ENCODE results near the gene AFG1L.
"Not testable (repeated sequence)": the region's sequence is repeated elsewhere in the genome, so short reads cannot be mapped to it uniquely, and the experiment has no call there.

The AFG1L gene

GRCh38 chr6:108523697-108524096 lies 228.8 kb downstream of the AFG1L start:
- DNase-seq (ENCODE audit: low spot score): no peak

DNA sequence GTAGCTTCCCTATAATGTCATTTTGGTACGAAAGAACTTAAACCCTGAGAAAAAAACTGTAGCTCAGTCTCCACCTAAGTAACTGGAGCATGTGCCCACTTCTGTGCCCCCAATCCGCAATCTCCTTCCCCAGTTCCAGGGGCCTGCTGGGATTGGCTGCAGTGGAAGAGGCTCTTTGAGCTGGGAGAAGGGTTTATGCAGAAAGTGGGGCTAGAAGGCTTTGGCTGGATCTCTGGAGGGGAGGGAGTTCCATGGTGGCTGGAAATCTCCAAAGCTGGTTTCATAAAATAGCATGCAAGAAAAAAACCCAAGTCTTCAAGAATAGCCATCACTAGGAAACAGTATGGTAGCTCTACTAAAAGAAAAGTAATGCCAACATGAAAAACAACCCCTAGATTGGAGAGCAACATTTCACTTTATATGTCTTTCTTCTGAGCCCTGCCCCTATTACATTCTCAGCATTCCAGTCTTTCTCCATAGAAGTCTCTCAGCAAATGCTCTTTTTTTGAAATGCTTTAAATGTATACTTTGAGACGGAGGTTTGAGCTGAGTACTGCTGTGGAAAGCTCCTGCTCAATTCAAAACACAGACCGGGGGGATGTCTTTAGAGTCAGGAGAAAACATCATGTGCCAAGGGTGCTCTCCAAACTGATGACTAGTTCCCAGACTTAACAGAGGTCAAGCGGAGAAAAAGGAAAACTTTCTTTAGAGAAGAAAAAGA lies 229.8 kb downstream of the AFG1L start:
- DNase-seq (ENCODE audit: low spot score): no peak

DNA sequence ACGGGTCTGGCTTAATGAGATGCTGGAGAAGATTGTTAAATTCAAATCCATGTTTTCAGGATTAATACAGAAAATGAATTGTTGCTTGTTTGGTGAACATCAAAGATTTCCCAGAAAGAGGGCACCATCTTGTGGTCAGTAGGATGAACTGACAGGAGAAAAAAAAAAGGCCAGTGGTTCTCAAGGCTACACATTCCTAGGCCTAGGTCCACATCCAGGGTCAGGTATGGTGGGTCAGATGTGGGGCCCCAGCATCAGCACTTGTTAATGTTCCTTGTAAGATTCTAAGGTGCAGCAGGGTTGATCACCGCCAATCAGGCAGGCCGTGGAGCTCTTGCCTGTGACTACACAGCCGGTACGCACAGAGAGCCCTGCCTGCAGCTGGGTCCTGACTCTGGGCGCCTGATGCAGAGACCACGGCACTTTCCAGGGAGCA lies 231.9 kb downstream of the AFG1L start:
- peak; percentile 58 for DNase-seq (ENCODE audit: low spot score)

DNA sequence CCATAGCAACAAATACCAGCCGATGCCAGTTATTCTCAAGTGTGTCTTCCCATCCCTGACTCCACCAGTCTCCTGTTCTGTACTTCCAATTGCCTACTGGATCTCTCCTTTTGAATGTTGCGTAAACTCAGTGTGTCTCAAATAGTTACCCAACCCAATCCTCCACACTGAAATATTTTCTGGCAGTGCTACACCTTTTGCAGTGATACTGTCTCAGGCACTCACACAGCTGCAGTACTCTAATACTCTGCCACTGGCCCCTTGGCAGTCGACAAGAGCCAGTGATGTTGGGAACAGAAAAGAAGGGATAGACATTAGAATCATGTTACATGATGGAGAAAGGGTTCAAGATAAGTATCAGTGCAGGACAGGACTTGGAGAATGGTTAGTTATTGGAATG lies 234.0 kb downstream of the AFG1L start:
- no peak for DNase-seq (ENCODE audit: low spot score)

- DNase-seq (ENCODE audit: low spot score): no peak
Observed at GRCh38 chr6:108531332-108531731, 236.5 kb downstream of the AFG1L start.

- DNase-seq (ENCODE audit: low spot score): no peak
Observed at GRCh38 chr6:108535114-108535742, 240.4 kb downstream of the AFG1L start.

DNA sequence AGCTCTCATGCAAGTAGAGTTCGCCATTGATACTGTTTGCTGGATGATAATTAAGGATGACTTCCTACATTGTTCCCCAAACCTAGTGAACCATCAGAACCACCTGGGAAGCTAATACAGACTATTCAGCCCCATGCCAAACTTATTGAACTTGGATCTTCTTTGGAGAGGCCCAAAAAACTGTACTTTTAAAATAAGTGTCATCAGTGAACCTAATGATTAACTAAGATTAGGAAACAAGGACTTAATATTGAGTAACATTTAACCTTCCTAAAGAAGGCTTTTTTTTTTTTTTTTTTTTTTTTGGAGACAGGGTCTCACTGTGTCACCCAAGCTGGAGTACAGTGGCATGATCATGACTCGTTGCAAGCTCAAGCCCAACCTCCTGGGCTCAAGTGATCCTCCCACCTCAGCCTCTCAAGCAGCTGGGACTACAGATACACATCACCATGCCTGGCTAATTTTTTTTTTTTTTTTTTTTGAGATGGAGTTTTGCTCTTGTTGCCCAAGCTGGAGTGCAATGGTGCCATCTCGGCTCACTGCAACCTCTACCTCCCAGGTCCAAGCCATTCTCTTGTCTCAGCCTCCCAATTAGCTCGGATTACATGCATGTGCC lies 241.2 kb downstream of the AFG1L start:
- not testable (repeated sequence) for DNase-seq (ENCODE audit: low spot score)

DNA sequence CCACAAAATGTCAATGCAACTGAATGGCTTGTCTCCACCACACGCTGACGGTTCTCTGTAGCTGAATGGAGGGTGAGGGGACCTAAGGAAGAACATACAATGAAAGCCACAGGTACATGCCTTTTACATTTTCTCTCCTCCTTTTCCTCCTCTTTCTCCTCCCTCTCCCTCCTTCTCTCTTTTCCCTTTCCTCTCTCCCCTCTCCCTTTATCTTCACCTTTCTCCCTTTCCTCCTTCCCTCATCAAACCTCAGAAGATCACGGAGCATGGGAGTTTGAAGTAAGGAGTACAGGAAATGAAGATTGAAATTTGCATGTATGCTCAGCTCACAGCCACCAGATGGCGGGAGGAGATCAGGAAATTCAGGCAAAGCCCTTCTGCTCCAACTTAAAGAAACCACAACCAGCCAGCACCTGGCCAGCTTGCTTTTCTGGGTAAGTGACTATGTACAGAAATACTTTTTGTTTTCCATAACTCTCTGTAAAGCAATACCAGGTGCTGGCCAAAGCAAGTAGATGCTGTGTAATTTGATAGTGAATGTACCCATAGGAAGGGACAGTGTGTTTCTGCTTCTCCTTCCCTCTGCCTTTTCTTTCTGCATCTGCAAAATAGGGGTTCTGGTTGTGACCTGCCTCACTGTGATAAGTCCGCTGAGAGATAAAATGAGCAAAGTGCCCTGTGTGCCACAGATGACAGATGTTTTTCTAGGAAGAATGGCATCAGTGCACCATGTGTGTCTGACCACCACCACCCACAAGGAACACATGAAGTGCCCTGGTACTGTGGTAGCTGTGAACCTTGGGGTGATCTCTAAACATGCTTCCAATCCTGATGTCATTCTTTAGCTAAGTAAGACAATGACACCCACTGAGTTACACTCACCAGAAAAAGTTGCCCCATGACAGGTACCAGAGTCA lies 247.2 kb downstream of the AFG1L start:
- DNase-seq (ENCODE audit: low spot score): peak; percentile 69

DNA sequence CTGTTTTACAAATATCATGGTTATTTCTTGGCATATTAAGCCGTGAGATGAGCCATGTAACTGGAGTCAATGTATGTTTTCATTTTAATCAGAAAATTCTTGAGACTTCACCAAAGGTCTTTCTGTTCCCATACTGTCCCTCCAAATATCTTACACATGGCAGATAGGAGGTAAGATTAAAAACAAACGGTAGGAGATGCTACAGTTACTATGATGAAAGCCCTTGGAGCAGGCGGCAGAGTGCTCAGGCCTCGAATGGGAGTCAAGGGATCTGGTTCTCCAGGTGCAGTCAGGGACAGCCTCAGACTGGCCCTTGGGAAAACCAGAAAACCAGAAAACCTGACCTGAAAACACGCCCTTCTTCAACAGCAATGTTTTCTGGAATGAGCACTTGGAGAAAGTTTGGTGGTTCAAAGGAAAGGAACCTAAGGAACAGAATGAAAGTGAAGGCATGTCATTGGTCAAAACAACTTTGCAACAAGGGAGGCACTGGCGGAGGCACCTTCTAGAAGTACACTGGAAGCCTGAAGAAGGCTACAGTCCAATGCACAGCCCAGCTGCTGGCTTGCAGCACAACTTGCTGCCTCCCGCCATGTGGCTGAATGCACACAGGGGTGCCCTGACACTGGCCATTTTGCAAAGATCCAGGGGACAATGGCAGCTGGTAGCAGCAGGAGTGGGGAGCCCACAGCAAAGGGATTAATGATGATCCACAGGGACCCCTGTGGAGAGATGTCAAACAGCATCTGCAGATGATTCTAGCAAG lies 248.5 kb downstream of the AFG1L start:
- no peak for DNase-seq (ENCODE audit: low spot score)

DNA sequence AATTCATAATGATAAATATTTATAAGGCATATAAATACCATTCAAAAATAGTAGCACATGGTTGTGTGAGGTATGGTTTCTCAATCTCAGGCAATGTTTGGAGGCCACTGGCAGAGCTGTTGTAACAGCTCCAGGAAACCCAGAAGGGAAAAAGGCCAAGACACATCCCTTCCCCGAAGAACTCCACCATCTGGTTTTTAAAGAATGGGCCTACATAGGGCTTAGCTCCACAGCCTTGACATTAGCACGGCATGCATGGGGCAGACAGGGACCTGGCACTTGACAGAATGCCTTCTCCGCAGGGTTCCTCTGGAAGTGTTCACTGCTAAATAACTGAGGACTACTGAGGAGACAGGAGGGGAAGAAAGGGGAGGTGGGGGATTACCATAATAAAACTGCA lies 249.8 kb downstream of the AFG1L start:
- no peak for DNase-seq (ENCODE audit: low spot score)

DNA sequence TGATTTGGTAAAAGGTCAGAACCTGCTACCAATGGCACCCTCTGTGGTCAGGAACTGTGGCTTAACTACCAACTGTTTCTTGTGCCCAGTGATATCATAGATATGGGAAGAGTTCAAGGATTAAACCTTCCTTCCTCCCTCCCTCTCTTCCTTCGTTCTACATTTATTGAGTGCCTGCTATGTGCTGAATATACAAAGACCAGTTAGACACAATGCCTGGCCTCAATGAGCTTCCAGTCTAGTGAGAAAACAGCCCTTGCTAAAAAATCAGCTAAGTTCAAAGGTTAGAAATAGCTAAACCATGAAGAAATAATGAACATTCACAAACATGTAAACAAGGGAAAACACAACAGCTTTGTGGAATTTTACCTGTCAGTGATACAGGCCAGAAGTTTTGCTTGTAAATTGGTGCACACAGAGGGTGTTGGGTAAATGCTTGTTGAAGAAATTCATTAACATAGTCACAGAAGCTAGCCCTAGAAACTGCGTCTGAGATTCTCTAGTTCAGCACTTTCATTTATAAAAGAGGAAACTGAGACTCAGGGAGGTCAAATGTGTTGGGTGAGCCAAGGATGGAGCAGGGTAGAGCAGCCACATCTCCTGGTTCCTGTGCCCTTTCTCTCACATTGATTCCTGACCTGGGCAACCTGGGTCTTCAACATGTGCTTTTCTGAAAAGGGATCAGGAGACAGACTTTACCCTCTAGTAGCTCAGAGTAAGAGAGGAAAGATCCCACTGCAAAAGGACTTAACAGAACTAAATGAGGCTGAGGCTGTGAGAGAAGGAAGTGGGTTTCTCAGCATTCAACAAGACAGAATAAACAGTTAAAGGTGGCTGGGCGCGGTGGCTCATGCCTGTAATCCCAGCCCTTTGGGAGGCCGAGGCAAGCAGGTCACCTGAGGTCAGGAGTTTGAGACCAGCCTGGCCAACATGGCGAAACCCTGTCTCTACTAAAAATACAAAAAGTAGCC lies 251.5 kb downstream of the AFG1L start:
- no peak for DNase-seq (ENCODE audit: low spot score)

DNA sequence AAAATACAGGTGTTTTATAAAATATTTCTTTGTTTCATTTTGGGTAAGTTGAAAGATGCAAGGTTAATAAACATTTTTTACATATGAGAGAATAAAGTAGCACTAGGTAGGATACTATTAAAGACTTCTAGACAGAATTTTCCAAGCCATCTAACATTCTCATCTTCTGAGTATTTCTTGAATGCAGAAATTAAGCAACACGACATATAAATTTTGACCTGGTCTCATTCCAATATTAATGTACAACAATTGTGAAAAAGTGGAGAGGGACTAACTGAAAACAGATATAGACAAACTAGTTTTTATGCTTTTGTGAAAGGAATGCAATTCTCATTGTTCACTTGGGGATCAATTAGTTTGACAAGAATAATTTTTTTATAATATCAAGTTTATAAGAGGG lies 254.4 kb downstream of the AFG1L start:
- DNase-seq (ENCODE audit: low spot score): no peak

GRCh38 chr6:108549741-108550140 lies 254.9 kb downstream of the AFG1L start:
- DNase-seq (ENCODE audit: low spot score): no peak

DNA sequence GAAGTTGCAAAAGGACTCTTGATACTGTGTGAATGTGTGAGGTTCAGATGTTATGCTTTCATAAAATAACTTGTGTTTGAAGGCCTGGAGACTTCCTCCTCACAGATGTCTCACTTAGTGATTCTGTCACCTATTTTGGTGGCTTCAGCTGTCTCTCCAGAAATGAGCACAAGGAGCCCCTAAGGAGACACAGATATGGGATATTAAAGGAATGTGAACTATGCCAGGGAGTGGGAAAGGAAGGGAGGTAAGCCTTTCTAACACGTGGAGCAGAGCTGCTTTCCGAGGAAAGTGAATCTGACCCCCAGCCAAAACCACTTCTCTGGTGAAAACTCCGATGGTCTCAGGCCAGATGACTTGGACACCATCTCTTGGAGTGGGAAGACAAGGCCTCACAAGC lies 255.4 kb downstream of the AFG1L start:
- no peak for DNase-seq (ENCODE audit: low spot score)

DNA sequence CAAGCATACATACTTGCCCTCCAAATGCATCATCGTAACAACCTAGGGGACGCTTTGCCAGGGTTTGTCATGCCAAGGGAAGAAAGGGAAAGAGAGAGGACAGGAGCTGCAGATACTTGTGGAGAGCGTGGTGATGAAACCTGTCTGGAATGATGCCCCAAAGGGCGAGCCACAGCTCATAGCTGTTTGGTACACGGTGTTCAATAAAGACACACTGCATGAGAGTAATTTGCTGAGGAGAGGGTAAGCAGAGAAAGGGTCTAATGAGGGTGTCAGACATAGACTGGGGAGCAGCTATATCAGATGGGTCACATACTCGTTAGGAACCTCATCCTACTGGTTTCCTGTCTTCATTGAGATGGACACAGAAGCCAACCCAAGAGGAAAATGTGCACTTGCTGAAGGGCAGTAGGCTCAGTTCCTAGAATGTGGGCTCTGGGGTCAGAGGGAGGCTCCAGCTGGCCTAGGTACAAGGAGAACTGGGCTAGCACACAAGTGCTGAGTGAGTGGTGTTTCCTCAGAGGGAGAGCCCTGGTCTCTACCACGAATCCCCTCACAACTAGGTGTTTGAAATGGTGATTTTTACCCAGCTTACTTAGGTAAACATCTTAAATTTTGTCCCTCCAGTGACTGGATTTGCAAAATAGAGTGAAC lies 260.7 kb downstream of the AFG1L start:
- no peak for DNase-seq (ENCODE audit: low spot score)

GRCh38 chr6:108556250-108556649 lies 261.4 kb downstream of the AFG1L start:
- DNase-seq (ENCODE audit: low spot score): no peak

GRCh38 chr6:108556866-108557493 lies 262.1 kb downstream of the AFG1L start:
- DNase-seq (ENCODE audit: low spot score): no peak

GRCh38 chr6:108557494-108558371 lies 262.9 kb downstream of the AFG1L start:
- no peak for DNase-seq (ENCODE audit: low spot score)

All from COLO829 (cell line).